Glutamatergic neuron (in vitro differentiated cells): ENCODE measurements around the gene U2AF1L4. TPM values are rescaled to one million over a fixed set of nuclear protein-coding genes. Genes with fewer than 3 reads are reported as not detected.

Source experiments
- DNase-seq: peaks from one replicate; pipeline ENCODE4 v3.0.0; 2022
- H3K27ac Mint-ChIP-seq: one replicate; pipeline ENCODE4 v1.8.0; 2020; ENCODE audit warnings: mild to moderate bottlenecking, mixed read lengths, inconsistent platforms; ENCODE audit not compliant: unreplicated experiment
- H3K27me3 Mint-ChIP-seq: one replicate; pipeline ENCODE4 v1.8.0; 2020; ENCODE audit warnings: mild to moderate bottlenecking, moderate library complexity, mixed read lengths, inconsistent platforms; ENCODE audit not compliant: unreplicated experiment
- H3K36me3 Mint-ChIP-seq: one replicate; pipeline ENCODE4 v1.8.0; 2020; ENCODE audit warnings: mild to moderate bottlenecking, mixed read lengths, inconsistent platforms; ENCODE audit not compliant: unreplicated experiment
- H3K4me1 Mint-ChIP-seq: one replicate; pipeline ENCODE4 v1.8.0; 2020; ENCODE audit warnings: mild to moderate bottlenecking, low read depth, mixed read lengths, inconsistent platforms; ENCODE audit not compliant: unreplicated experiment
- H3K4me3 Mint-ChIP-seq: one replicate; pipeline ENCODE4 v1.8.0; 2020; ENCODE audit warnings: mild to moderate bottlenecking, mixed read lengths, inconsistent platforms; ENCODE audit not compliant: unreplicated experiment
- H3K9me3 Mint-ChIP-seq: one replicate; pipeline ENCODE4 v1.8.0; 2020; ENCODE audit warnings: mild to moderate bottlenecking, moderate library complexity, mixed read lengths, inconsistent platforms; ENCODE audit not compliant: unreplicated experiment
- total RNA-seq: library from RNA; stranded (reverse); fragmentation: NEBNext Ultra II Directional; extraction: Animal tissue kit (Norgen Biotek cat#: 25700); gene quantifications from one replicate; pipeline ENCODE4 v1.2.1, GENCODE V29; 2021; ENCODE audit not compliant: unreplicated experiment
- TF ChIP-seq, protein P1 (sequence below): fragments of 200-600 bp; sonication (generic); IDR thresholded peaks from one replicate; pipeline ENCODE4 v1.5.0; 2021; ENCODE audit not compliant: partially characterized antibody, unreplicated experiment

U2AF1L4 gene
- total RNA-seq, 1 donor from 2014 or later = 24.3 TPM

GRCh38 chr19:35693835-35694599 is 51.2 kb downstream of the U2AF1L4 start:
- Mint-ChIP-seq H3K4me1 (no peaks in the 10 kb centered on the region), H3K27ac (no peak overlapping the region), H3K27me3 (no peaks in the 10 kb centered on the region), H3K4me3 (no peak overlapping the region), H3K36me3 (no peaks in the 10 kb centered on the region), H3K9me3 (no peaks in the 10 kb centered on the region)
- TF ChIP-seq, protein P1, sequence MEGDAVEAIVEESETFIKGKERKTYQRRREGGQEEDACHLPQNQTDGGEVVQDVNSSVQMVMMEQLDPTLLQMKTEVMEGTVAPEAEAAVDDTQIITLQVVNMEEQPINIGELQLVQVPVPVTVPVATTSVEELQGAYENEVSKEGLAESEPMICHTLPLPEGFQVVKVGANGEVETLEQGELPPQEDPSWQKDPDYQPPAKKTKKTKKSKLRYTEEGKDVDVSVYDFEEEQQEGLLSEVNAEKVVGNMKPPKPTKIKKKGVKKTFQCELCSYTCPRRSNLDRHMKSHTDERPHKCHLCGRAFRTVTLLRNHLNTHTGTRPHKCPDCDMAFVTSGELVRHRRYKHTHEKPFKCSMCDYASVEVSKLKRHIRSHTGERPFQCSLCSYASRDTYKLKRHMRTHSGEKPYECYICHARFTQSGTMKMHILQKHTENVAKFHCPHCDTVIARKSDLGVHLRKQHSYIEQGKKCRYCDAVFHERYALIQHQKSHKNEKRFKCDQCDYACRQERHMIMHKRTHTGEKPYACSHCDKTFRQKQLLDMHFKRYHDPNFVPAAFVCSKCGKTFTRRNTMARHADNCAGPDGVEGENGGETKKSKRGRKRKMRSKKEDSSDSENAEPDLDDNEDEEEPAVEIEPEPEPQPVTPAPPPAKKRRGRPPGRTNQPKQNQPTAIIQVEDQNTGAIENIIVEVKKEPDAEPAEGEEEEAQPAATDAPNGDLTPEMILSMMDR = peak; percentile 84
- peak; percentile 88 for DNase-seq

GRCh38 chr19:35693422-35693821 is 51.8 kb downstream of the U2AF1L4 start:
- DNase-seq = no peak
- Mint-ChIP-seq H3K4me1 (no peaks in the 10 kb centered on the region), H3K27me3 (no peaks in the 10 kb centered on the region), H3K9me3 (no peaks in the 10 kb centered on the region), H3K36me3 (no peaks in the 10 kb centered on the region), H3K4me3 (no peak overlapping the region), H3K27ac (no peak overlapping the region)
- TF ChIP-seq, protein P1 = no peak

Other genes with a start within 250 kb of the U2AF1L4 start
- 0.88 TPM for gene DMKN, start 231.8 kb downstream of the U2AF1L4 start, total RNA-seq
- 0.29 TPM for gene SBSN, start 217.1 kb downstream of the U2AF1L4 start, total RNA-seq
- gene GAPDHS, start 212.0 kb downstream of the U2AF1L4 start, total RNA-seq = not detected
- gene TMEM147, start 199.8 kb downstream of the U2AF1L4 start, total RNA-seq = 67.2 TPM
- 0.32 TPM for gene ATP4A, start 181.8 kb downstream of the U2AF1L4 start, total RNA-seq
- not detected for gene PMIS2, start 159.2 kb downstream of the U2AF1L4 start, total RNA-seq
- gene HAUS5, start 132.7 kb downstream of the U2AF1L4 start, total RNA-seq = 15.9 TPM
- gene RBM42, start 116.4 kb downstream of the U2AF1L4 start, total RNA-seq = 78.7 TPM
- 1.3 TPM for gene ETV2, start 103.7 kb downstream of the U2AF1L4 start, total RNA-seq
- 448 TPM for gene COX6B1, start 97.1 kb downstream of the U2AF1L4 start, total RNA-seq
- not detected for gene UPK1A, start 78.9 kb downstream of the U2AF1L4 start, total RNA-seq
- gene ZBTB32, start 40.9 kb downstream of the U2AF1L4 start, total RNA-seq = not detected
- 60.8 TPM for gene KMT2B, start 27.4 kb downstream of the U2AF1L4 start, total RNA-seq
- gene IGFLR1, start 3.0 kb downstream of the U2AF1L4 start, total RNA-seq = 4.7 TPM
- gene PSENEN, start 233 bp upstream of the U2AF1L4 start, total RNA-seq = 109 TPM
- 29.8 TPM for gene LIN37, start 3.2 kb upstream of the U2AF1L4 start, total RNA-seq
- gene HSPB6, start 11.6 kb upstream of the U2AF1L4 start, total RNA-seq = 0.49 TPM
- 41.7 TPM for gene PROSER3, start 12.8 kb upstream of the U2AF1L4 start, total RNA-seq
- gene ARHGAP33, start 30.1 kb upstream of the U2AF1L4 start, total RNA-seq = 180 TPM
- 0.64 TPM for gene PRODH2, start 67.4 kb upstream of the U2AF1L4 start, total RNA-seq
- 4.7 TPM for gene NPHS1, start 107.1 kb upstream of the U2AF1L4 start, total RNA-seq
- gene KIRREL2, start 111.5 kb upstream of the U2AF1L4 start, total RNA-seq = 47.1 TPM
- gene APLP1, start 123.2 kb upstream of the U2AF1L4 start, total RNA-seq = 618 TPM
- gene NFKBID, start 155.1 kb upstream of the U2AF1L4 start, total RNA-seq = 7.6 TPM
- gene HCST, start 157.1 kb upstream of the U2AF1L4 start, total RNA-seq = not detected
- gene TYROBP, start 162.9 kb upstream of the U2AF1L4 start, total RNA-seq = not detected
- 40.6 TPM for gene LRFN3, start 191.0 kb upstream of the U2AF1L4 start, total RNA-seq
- gene SDHAF1, start 249.8 kb upstream of the U2AF1L4 start, total RNA-seq = 17.7 TPM